ENCODE data around the gene RHOV.
"Not testable (repeated sequence)": the region's sequence is repeated elsewhere in the genome, so short reads cannot be mapped to it uniquely, and the experiment has no call there.

RHOV gene

GRCh38 chr15:40872791-40873693 lies 992 bp downstream of the RHOV start:
- no peak for DNase-seq (ENCODE audit: low read depth in 2 of 2)

- no peak for DNase-seq (ENCODE audit: low read depth in 2 of 2)
Measured at GRCh38 chr15:40871749-40872617, 2.1 kb downstream of the RHOV start.

DNA sequence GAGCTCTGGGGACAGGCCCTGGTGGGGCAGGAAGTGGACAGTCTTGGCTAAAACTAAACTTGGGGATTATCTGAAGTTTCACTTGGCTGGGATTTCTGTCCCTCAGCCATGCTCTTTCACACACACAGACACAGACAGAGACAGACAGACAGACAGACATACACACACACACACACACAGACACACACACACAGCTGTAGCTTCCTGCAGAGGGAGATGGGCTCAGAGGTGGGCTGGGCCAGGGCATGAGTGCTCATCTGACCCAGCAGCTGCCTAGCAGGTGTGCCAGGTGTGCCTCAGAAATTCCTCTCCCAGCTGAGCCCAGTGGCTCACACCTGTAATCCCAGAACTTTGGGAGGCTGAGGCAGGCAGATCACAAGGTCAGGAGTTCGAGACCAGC lies 3.3 kb downstream of the RHOV start:
- DNase-seq (ENCODE audit: low read depth in 2 of 2), result no peak

DNA sequence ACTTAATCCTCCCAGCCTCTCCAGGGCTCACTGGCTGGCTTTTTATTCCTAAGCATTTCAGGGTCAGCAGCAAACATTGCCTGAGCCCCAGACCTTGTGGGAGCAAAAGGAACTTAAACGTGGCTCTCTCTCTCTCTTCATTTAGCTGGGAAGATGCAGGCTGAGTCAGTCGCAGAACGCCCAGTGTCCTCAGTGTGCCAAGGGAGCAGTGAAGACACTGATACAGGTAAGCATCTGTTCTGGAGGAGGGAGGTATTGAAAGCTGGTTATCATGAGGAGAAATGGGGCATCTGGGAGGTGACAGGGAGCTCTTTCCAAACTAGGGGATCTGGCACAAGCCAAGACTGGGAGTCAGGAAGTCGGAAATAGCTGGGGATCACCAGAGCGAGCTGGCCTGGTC lies 4.3 kb downstream of the RHOV start:
- DNase-seq (ENCODE audit: low read depth in 2 of 2), result no peak

GRCh38 chr15:40867199-40867598 lies 6.8 kb downstream of the RHOV start:
- no peak for DNase-seq (ENCODE audit: low read depth in 2 of 2)

GRCh38 chr15:40863660-40864270 lies 10.3 kb downstream of the RHOV start:
- no peak for DNase-seq (ENCODE audit: low read depth in 2 of 2)

- DNase-seq (ENCODE audit: low read depth in 2 of 2), result not testable (repeated sequence)
Measured at GRCh38 chr15:40861147-40861546, 12.9 kb downstream of the RHOV start.

DNA sequence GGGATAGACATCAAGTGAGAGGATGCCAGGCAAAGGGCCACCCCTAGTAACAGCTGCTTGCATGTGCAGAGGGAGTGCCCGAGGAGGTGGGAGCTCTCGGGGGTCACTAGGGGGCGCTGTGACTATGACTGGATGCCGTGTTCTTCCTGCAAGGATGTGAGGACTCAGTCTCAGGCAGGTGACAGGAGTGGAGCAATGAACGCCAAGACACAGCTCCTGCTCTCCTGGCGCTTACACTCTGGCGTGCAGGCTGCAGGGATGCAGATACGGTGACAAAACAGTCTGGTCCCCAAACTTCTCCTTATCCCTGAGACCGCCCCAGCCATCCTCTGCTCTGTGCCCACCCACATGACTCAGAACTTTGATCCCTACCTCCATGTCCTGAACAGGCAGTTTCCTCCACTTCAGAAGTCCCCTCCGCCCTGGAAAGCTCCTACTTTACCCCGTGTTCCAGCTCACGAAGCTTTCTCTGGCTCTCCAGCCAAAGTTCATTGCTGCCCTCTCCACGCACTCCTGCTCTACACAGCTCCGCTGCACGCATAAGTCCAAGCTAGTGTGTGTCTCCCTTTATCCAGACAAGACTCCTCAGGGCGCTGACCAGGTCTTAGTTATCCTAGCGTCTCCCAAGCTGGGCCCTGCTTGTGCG lies 14.7 kb downstream of the RHOV start:
- peak; percentile 57 to 72 for DNase-seq (ENCODE audit: low read depth in 2 of 2)

GRCh38 chr15:40858706-40859105 lies 15.3 kb downstream of the RHOV start:
- no peak for DNase-seq (ENCODE audit: low read depth in 2 of 2)

GRCh38 chr15:40857601-40858341 lies 16.3 kb downstream of the RHOV start:
- peak; percentile 67 to 72 for DNase-seq (ENCODE audit: low read depth in 2 of 2)

- DNase-seq (ENCODE audit: low read depth in 2 of 2), result no peak
Measured at GRCh38 chr15:40856746-40857145, 17.3 kb downstream of the RHOV start.

GRCh38 chr15:40855706-40856234 lies 18.3 kb downstream of the RHOV start:
- DNase-seq (ENCODE audit: low read depth in 2 of 2), result no peak

GRCh38 chr15:40854161-40854560 lies 19.9 kb downstream of the RHOV start:
- DNase-seq (ENCODE audit: low read depth in 2 of 2), result no peak

DNA sequence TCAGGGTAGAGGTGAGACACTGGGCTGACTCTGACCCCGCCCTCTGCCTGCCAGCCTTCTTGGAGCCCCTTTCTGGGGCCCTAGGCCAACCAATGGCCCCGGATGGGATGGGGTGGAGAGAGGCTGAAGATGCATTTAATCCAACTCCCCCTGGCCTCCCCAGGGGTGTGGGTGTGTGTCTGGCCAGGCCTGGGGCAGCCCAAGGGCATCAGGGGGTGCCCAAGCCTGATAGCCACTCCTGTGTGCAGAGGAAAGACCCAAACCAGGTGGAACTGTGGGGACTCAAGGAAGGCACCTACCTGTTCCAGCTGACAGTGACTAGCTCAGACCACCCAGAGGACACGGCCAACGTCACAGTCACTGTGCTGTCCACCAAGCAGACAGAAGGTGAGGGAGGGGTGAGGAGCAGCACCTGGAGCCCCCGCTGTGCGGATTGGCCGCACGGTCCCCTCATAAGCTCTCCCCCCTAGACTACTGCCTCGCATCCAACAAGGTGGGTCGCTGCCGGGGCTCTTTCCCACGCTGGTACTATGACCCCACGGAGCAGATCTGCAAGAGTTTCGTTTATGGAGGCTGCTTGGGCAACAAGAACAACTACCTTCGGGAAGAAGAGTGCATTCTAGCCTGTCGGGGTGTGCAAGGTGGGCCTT lies 20.7 kb downstream of the RHOV start:
- no peak for DNase-seq (ENCODE audit: low read depth in 2 of 2)

DNA sequence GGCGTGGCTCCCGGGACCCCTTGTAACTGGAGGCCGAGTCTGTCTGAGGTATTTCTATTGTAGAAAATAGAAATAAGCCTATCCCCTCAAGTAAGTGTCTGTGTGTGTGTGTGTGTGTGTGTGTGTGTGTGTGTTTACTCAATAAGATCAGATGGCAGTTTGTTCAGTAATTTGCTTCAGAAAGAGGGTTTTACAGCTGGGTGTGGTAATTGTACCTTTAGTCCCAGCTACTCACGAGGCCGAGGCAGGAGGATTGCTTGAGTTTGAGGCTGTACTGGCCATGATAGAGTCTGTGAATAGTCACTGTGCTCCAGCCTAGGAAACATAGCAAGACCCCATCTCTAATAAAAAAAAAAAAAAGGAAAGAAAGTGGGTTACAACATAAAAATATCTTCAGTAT lies 21.5 kb downstream of the RHOV start:
- no peak for DNase-seq (ENCODE audit: low read depth in 2 of 2)

DNA sequence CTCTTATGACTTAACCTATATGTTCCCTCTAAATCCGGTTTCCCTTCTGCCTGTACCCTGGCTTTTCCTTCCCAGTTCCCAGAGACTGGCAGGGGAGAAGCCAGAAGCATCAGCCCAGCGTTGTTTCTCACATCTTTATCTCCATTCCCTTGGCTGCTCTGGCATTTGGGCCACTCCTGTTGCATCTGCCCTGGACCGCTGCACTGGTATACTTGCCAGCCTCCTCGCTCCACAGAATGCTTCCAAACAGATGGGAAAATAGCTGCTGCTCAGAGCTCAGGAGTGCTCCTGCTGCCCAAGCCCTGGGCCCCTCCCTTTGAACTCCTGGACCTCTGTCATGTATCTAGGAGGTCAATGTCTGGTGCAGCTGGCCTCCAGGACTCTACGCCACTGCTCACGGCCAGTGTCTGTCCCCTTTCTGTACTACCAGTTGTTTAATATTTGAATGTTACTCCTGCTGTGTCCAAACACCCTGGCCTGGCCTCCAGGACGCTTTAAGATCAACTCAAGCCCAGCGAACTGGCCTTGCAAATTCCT lies 23.4 kb downstream of the RHOV start:
- DNase-seq (ENCODE audit: low read depth in 2 of 2), result no peak

DNA sequence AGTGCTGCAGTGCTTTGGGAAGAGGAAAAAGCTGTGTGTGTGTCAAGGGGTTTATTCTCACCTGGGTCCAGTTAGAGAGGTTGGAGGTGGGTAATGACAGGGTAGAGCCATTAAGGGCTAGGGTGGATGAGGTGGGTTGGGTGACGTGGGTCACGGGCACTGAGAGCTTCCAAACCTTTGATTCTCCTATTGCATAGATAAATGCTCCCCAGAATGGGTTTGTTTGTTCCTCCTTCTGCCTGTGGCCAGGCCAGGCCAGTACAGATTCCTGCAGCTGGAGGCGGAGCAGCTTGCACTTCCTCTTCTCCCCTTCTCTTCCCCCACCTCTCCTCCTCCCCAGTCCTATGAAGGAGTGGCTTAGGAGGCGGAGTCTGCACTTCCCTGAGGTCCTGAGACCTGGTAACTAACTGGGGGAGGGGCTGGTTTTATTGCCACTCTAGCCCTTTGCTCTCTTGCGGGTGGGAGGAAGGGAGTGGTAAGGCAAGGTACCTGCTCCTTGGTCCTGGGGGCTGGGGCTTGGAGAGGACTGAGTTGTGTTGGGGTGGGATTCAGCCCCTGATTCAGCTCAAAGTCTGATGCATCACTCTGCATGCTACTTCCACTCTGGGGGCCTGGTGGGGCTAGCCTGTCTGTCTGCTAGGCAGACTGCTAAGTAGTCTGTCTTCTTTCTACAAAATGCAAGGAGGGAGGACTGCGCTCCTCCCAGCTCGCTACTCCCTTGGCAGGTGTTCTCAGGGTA lies 26.6 kb downstream of the RHOV start:
- DNase-seq (ENCODE audit: low read depth in 2 of 2), result no peak

DNA sequence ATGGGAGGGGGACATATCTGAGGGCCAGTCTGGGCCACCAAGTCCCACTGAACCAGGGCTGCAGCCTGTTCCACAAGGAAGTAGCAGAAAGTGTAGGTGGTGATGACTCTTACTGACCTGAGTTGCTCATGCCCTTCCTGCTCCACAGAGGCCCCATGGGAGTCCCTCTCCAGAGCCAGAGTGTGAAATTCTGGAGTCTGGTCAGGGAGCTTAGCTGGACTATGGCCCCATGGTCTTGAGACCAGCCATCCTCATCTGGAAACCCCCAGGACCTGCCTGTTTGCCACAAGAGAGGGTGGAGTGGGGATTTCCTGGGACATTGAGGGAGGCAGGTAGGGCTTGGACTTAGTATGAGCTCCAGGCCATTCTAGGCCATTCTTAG lies 27.2 kb downstream of the RHOV start:
- DNase-seq (ENCODE audit: low read depth in 2 of 2), result no peak

DNA sequence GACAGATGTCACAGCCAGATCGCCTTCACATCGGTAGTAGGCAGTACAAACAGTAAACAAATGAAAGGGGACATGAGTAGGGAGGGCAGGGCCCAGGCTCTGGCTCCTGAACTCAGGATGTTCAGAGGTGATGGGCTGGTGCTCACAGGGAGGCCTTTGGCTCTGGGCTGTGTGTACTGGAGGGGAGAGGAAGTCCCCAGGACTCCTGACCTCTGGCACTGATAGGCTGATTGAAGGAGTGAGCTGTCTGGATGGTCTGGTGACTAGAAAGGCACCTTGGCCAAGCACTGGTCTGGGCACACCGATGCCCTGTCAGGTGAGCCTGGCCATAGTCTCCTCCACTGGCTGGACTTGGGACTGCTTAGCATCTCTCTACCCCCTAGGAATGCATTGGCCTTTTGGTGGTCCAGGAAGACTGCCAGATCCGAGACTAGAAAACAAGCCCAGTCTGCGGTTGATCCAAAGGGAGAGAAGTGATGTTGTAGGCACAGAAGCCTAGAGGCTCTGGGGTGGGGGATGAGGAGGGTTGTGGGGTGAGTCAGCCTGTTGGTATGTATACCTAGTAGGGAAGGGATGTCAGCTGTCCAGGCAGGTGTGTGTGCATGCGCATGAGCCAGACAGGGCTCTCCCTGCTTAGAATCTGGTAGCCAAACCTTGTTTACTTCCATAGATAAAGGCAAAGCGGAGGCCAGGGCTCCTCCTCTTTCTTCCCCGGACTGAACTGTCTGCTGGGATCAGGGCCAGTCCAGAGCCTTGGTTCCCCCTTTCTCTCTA lies 28.3 kb downstream of the RHOV start:
- no peak for DNase-seq (ENCODE audit: low read depth in 2 of 2)
